Peyer's patch (tissue), 4 donors: ENCODE data around the gene CLMP. TPM values are rescaled to one million over a fixed set of nuclear protein-coding genes. Genes with fewer than 3 reads are reported as not detected.

Source experiments
- DNase-seq, 3 donors: peaks; one replicate each; pipeline ENCODE4 v3.0.0-alpha.2; 2017 to 2019
- H3K27ac ChIP-seq, 4 donors: fragments of 200-600 bp; sonication (generic); one replicate each; pipeline ENCODE4 v1.5.1; 2016 to 2019
- H3K27me3 ChIP-seq, 2 donors: fragments of 200-600 bp; sonication (generic); one replicate each; pipeline ENCODE4 v1.5.1; 2019
- H3K36me3 ChIP-seq, 3 donors: fragments of 200-600 bp; sonication (generic); one replicate each; pipeline ENCODE4 v1.5.1; 2016 to 2019
- H3K4me1 ChIP-seq, 4 donors: fragments of 200-600 bp; sonication (generic); one replicate each; pipeline ENCODE4 v1.5.1; 2016 to 2019
- H3K4me3 ChIP-seq, 4 donors: fragments of 200-600 bp; sonication (generic); 1 replicate in 3 of 4; 2 replicates in 1 of 4; pipeline ENCODE4 v1.5.1; 2016 to 2019; ENCODE audit warnings: mild to moderate bottlenecking in 1 of 4
- H3K9me3 ChIP-seq, 4 donors: fragments of 200-600 bp; sonication (generic); one replicate each; pipeline ENCODE4 v1.5.1; 2016 to 2019; ENCODE audit warnings: mild to moderate bottlenecking in 1 of 4
- POLR2A ChIP-seq, 2 donors: fragments of 450-650 bp; IDR thresholded peaks; one replicate each; pipeline ENCODE4 v1.5.1; 2017; ENCODE audit warnings: antibody characterized with exemption in 2 of 2, mild to moderate bottlenecking in 2 of 2, moderate library complexity in 2 of 2
- total RNA-seq, 4 donors: library from RNA; depleted of rRNA; stranded (reverse); fragments of >200 nt; gene quantifications; one replicate each; pipeline ENCODE4 v1.1.0, GENCODE V29; 2016
- TF ChIP-seq, protein P1 (sequence below), 6 experiments: fragments of 450-650 bp in 4 of 6; fragments of 200-600 bp in 2 of 6; sonication (generic) in 1 of 6; IDR thresholded peaks; one replicate each; pipeline ENCODE4 v1.5.1; 2017 to 2019; ENCODE audit warnings: antibody characterized with exemption in 6 of 6, mild to moderate bottlenecking in 3 of 6, moderate library complexity in 1 of 6

CLMP gene
- total RNA-seq, 4 donors from 2014 or later = 8.4 to 48.7 (median 13.2) TPM

DNA sequence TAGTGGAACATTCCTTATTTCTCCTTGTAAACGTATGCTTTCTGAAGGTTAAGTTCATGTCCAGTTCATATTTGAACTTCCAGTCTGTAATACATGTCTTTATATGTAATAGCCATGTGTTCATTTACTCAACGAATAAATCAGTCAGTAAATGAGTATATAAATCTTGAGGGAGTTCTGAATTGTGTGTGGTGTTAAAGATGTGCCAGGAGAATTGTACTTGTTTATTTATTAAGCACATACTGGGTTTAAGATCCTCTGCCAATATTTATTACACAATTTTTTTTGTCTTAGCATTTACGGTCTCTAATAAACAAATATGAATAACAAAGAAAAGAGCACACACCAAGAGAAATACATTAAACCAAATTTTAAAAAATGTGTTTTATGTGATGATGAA is 26.5 kb upstream of the CLMP start:
- no peaks in the 10 kb centered on the region for H3K36me3 ChIP-seq
- DNase-seq = no peak
- no peaks in the 10 kb centered on the region for H3K27me3 ChIP-seq
- H3K9me3 ChIP-seq = no peaks in the 10 kb centered on the region
- TF ChIP-seq, protein P1, sequence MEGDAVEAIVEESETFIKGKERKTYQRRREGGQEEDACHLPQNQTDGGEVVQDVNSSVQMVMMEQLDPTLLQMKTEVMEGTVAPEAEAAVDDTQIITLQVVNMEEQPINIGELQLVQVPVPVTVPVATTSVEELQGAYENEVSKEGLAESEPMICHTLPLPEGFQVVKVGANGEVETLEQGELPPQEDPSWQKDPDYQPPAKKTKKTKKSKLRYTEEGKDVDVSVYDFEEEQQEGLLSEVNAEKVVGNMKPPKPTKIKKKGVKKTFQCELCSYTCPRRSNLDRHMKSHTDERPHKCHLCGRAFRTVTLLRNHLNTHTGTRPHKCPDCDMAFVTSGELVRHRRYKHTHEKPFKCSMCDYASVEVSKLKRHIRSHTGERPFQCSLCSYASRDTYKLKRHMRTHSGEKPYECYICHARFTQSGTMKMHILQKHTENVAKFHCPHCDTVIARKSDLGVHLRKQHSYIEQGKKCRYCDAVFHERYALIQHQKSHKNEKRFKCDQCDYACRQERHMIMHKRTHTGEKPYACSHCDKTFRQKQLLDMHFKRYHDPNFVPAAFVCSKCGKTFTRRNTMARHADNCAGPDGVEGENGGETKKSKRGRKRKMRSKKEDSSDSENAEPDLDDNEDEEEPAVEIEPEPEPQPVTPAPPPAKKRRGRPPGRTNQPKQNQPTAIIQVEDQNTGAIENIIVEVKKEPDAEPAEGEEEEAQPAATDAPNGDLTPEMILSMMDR (IDR thresholded peaks at IDR 0.05) = no peak
- TF ChIP-seq POLR2A (IDR thresholded peaks at IDR 0.05) = no peak
- peak overlapping the region in 1 of 4 donors; percentile 44 for H3K27ac ChIP-seq
- no peak overlapping the region for H3K4me3 ChIP-seq
- peaks cover 0 to 21% (median 0%) of the 10 kb centered on the region in 4 donors for H3K4me1 ChIP-seq

- no peak for DNase-seq
- peak overlapping the region in 1 of 4 donors; percentile 44 for H3K27ac ChIP-seq
- no peaks in the 10 kb centered on the region for H3K36me3 ChIP-seq
- peaks cover 0 to 21% (median 0%) of the 10 kb centered on the region in 4 donors for H3K4me1 ChIP-seq
- H3K27me3 ChIP-seq = no peaks in the 10 kb centered on the region
- no peaks in the 10 kb centered on the region for H3K9me3 ChIP-seq
- TF ChIP-seq, protein P1 (IDR thresholded peaks at IDR 0.05) = no peak
- TF ChIP-seq POLR2A (IDR thresholded peaks at IDR 0.05) = no peak
- no peak overlapping the region for H3K4me3 ChIP-seq
These were observed 26.1 kb upstream of the CLMP start for GRCh38 chr11:123221096-123221561.

DNA sequence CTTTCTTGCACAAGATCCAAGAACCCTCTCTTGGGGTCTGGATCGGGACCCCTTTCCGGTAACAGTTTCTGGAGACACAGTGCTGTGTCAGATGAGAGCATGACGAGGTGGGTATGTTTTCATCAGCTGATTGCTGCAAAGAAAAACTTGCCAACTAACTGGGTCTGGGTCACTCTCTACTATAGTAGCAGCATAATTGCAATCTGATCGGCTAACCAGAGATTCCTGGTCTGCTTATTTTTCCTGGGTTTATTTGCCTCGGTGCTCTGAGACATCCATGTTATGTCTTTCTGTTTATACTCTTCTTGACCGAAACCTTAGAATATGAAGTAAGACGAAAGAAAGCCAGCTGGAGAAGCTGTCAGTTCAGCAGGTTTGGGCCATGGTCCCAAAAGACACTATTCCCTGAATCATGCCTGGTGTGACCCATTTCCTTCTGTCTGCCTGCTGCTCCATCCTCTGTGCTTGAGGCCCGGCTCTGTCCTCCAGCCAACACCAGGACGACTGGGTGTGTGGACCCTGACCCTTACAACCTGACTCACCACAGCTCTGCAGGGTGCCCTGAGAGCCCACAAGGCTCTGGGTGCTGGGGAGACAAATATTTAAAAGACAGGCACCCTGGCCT is 24.1 kb upstream of the CLMP start:
- Histone ChIP-seq H3K27me3 (no peaks in the 10 kb centered on the region), H3K9me3 (no peaks in the 10 kb centered on the region), H3K27ac (peak overlapping the region in 2 of 4 donors; percentile 32 to 39), H3K36me3 (no peaks in the 10 kb centered on the region), H3K4me1 (peaks cover 0 to 21% (median 0%) of the 10 kb centered on the region in 4 donors), H3K4me3 (no peak overlapping the region)
- TF ChIP-seq, protein P1 (IDR thresholded peaks at IDR 0.05) = no peak
- TF ChIP-seq POLR2A (IDR thresholded peaks at IDR 0.05) = no peak
- DNase-seq = peak in 2 of 3 donors; percentile 59 to 74

DNA sequence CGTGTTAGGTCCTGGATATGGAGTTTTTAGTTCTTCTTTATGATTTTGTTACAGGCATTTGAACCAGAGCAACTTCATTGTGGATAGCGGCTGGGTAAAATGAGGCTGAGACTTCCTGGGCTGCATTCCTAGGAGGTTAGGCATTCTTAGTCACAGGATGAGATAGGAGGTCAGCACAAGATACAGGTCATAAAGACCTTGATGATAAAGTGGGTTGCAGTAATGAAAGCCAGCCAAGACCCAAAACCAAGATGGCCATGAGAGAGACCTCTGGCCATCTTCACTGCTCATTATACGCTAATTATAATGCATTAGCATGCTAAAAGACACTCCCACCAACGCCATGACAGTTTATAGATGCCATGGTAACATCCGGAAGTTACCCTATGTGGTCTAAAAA is 23.4 kb upstream of the CLMP start:
- no peak for DNase-seq
- no peaks in the 10 kb centered on the region for H3K9me3 ChIP-seq
- H3K4me1 ChIP-seq = peaks cover 0 to 21% (median 0%) of the 10 kb centered on the region in 4 donors
- TF ChIP-seq, protein P1 (IDR thresholded peaks at IDR 0.05) = no peak
- TF ChIP-seq POLR2A (IDR thresholded peaks at IDR 0.05) = no peak
- no peaks in the 10 kb centered on the region for H3K36me3 ChIP-seq
- H3K27me3 ChIP-seq = no peaks in the 10 kb centered on the region
- no peak overlapping the region for H3K4me3 ChIP-seq
- peak overlapping the region in 1 of 4 donors; percentile 32 for H3K27ac ChIP-seq

DNA sequence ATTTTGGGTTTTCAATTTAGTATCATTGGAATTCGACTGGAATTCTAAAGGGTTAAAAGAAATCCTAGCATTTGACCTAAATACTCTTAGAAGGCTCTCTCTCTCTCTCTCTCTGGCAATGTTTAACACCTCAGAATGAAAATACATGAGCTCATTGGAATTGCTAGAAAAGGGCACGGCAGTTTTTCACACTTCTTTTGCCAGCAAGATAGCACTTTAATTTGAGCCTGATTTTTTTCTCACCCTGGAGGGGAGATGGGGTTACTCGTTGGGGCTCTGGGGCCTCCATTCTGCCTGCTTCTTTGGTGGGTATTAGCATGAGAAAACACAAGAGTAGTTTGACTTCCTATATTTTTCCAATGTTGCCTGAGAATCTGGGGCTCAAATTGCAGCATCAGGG is 22.8 kb upstream of the CLMP start:
- peaks cover 0 to 24% (median 0%) of the 10 kb centered on the region in 4 donors for H3K4me1 ChIP-seq
- no peak overlapping the region for H3K27ac ChIP-seq
- no peaks in the 10 kb centered on the region for H3K9me3 ChIP-seq
- H3K27me3 ChIP-seq = no peaks in the 10 kb centered on the region
- no peaks in the 10 kb centered on the region for H3K36me3 ChIP-seq
- no peak overlapping the region for H3K4me3 ChIP-seq
- no peak for TF ChIP-seq POLR2A (IDR thresholded peaks at IDR 0.05)
- TF ChIP-seq, protein P1 (IDR thresholded peaks at IDR 0.05) = no peak
- no peak for DNase-seq
